ENCODE measurements around the gene CNTN3. TPM values are rescaled to one million over a fixed set of nuclear protein-coding genes. Genes with fewer than 3 reads are reported as not detected.

The CNTN3 gene
- total RNA-seq, 4 donors from 2014 or later, result 1.0 to 17.3 (median 4.7) TPM

- Histone ChIP-seq H3K4me1 (peaks cover 0 to 13% (median 0%) of the 10 kb centered on the region in 3 donors), H3K36me3 (no peaks in the 10 kb centered on the region), H3K27ac (no peak overlapping the region), H3K4me3 (no peak overlapping the region), H3K27me3 (no peaks in the 10 kb centered on the region), H3K9me3 (no peaks in the 10 kb centered on the region)
- ATAC-seq, result no peak
- TF ChIP-seq POLR2AphosphoS5 (IDR thresholded peaks at IDR 0.05) (no peak), POLR2A (IDR thresholded peaks at IDR 0.05) (no peak), EP300 (IDR thresholded peaks at IDR 0.05) (no peak), CTCF (IDR thresholded peaks at IDR 0.05) (no peak)
- 38 to 100% methylated on average over 1 of the region's 1 CpG for WGBS, 2 donors (ENCODE audit: low coverage in 1 of 2)
Observed at GRCh38 chr3:74646094-74646493, 31.6 kb upstream of the CNTN3 start.

GRCh38 chr3:74643636-74644035, 29.2 kb upstream of the CNTN3 start:
- no peaks in the 10 kb centered on the region for H3K36me3 ChIP-seq
- H3K4me1 ChIP-seq, result peaks cover 0 to 13% (median 0%) of the 10 kb centered on the region in 3 donors
- H3K9me3 ChIP-seq, result no peaks in the 10 kb centered on the region
- H3K4me3 ChIP-seq, result no peak overlapping the region
- no peaks in the 10 kb centered on the region for H3K27me3 ChIP-seq
- peak; percentile 47 for TF ChIP-seq EP300 (IDR thresholded peaks at IDR 0.05)
- peak; percentile 33 for TF ChIP-seq POLR2AphosphoS5 (IDR thresholded peaks at IDR 0.05)
- no peak for TF ChIP-seq CTCF (IDR thresholded peaks at IDR 0.05)
- H3K27ac ChIP-seq, result peak overlapping the region in 2 of 4 donors; percentile 22 to 29
- ATAC-seq, result peak; percentile 77
- 10 to 51% methylated on average over 5 of the region's 5 CpGs for WGBS, 2 donors (ENCODE audit: low coverage in 1 of 2)

GRCh38 chr3:74642876-74643275, 28.4 kb upstream of the CNTN3 start:
- WGBS, 2 donors (ENCODE audit: low coverage in 1 of 2), result 75 to 85% methylated on average over 1 of the region's 1 CpG
- Histone ChIP-seq H3K27me3 (no peaks in the 10 kb centered on the region), H3K4me3 (no peak overlapping the region), H3K27ac (peak overlapping the region in 1 of 4 donors; percentile 19), H3K4me1 (peaks cover 0 to 13% (median 0%) of the 10 kb centered on the region in 3 donors), H3K9me3 (no peaks in the 10 kb centered on the region), H3K36me3 (no peaks in the 10 kb centered on the region)
- ATAC-seq, result no peak
- no peak for TF ChIP-seq EP300 (IDR thresholded peaks at IDR 0.05)
- TF ChIP-seq POLR2AphosphoS5 (IDR thresholded peaks at IDR 0.05), result no peak
- TF ChIP-seq CTCF (IDR thresholded peaks at IDR 0.05), result no peak
- TF ChIP-seq POLR2A (IDR thresholded peaks at IDR 0.05), result no peak

- no peak overlapping the region for H3K4me3 ChIP-seq
Observed at GRCh38 chr3:74640211-74640610, 25.8 kb upstream of the CNTN3 start.

More at GRCh38 chr3:74640211-74640610, 25.8 kb upstream of the CNTN3 start:
- Histone ChIP-seq H3K27me3 (no peaks in the 10 kb centered on the region), H3K27ac (no peak overlapping the region), H3K4me1 (peaks cover 0 to 13% (median 0%) of the 10 kb centered on the region in 3 donors), H3K36me3 (no peaks in the 10 kb centered on the region), H3K9me3 (no peaks in the 10 kb centered on the region)
- TF ChIP-seq CTCF (IDR thresholded peaks at IDR 0.05), result no peak
- no peak for TF ChIP-seq POLR2AphosphoS5 (IDR thresholded peaks at IDR 0.05)
- TF ChIP-seq EP300 (IDR thresholded peaks at IDR 0.05), result no peak
- no peak for TF ChIP-seq POLR2A (IDR thresholded peaks at IDR 0.05)
- no peak for ATAC-seq

Measured in gastroesophageal sphincter (tissue), 4 donors.